Coronary artery (tissue), 2 donors: ENCODE measurements around the gene BICDL1.

Experiments
- DNase-seq: peaks from one replicate; pipeline ENCODE4 v3.0.0-alpha.2; 2017; ENCODE audit warnings: low spot score
- H3K27ac ChIP-seq, 2 donors: fragments of 200-600 bp; sonication (generic); one replicate each; pipeline ENCODE4 v1.5.1; 2016 to 2019
- H3K4me3 ChIP-seq: fragments of 200-600 bp; sonication (generic); 2 replicates; pipeline ENCODE4 v1.5.1; 2016; ENCODE audit warnings: mild to moderate bottlenecking, moderate library complexity
- TF ChIP-seq, protein P1 (sequence below): fragments of 200-600 bp; sonication (generic); IDR thresholded peaks from one replicate; pipeline ENCODE4 v1.5.1; 2019; ENCODE audit warnings: antibody characterized with exemption

The BICDL1 gene

DNA sequence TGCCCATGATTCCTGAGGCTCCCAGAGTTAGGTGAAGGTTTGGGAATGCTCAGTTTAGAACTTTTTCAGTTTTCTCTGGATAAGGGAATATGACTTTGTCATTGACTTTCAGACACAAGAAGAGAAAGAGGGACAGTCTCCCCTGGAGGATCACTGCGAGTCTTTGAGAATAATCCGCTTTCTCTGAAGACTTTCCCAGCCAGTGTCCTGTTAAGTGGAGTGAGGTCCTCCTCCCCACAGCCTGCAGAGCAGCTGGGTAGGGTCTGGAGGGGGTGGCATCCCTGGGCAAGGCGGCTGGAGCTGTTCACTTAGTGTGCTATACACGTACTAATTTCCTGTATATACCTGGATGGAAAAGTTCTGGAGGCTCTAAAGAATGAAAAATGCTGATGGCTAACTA lies 136.0 kb downstream of the BICDL1 start:
- Histone ChIP-seq H3K27ac (no peak overlapping the region), H3K4me3 (no peak overlapping the region)
- TF ChIP-seq, protein P1, sequence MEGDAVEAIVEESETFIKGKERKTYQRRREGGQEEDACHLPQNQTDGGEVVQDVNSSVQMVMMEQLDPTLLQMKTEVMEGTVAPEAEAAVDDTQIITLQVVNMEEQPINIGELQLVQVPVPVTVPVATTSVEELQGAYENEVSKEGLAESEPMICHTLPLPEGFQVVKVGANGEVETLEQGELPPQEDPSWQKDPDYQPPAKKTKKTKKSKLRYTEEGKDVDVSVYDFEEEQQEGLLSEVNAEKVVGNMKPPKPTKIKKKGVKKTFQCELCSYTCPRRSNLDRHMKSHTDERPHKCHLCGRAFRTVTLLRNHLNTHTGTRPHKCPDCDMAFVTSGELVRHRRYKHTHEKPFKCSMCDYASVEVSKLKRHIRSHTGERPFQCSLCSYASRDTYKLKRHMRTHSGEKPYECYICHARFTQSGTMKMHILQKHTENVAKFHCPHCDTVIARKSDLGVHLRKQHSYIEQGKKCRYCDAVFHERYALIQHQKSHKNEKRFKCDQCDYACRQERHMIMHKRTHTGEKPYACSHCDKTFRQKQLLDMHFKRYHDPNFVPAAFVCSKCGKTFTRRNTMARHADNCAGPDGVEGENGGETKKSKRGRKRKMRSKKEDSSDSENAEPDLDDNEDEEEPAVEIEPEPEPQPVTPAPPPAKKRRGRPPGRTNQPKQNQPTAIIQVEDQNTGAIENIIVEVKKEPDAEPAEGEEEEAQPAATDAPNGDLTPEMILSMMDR = no peak
- DNase-seq = no peak

DNA sequence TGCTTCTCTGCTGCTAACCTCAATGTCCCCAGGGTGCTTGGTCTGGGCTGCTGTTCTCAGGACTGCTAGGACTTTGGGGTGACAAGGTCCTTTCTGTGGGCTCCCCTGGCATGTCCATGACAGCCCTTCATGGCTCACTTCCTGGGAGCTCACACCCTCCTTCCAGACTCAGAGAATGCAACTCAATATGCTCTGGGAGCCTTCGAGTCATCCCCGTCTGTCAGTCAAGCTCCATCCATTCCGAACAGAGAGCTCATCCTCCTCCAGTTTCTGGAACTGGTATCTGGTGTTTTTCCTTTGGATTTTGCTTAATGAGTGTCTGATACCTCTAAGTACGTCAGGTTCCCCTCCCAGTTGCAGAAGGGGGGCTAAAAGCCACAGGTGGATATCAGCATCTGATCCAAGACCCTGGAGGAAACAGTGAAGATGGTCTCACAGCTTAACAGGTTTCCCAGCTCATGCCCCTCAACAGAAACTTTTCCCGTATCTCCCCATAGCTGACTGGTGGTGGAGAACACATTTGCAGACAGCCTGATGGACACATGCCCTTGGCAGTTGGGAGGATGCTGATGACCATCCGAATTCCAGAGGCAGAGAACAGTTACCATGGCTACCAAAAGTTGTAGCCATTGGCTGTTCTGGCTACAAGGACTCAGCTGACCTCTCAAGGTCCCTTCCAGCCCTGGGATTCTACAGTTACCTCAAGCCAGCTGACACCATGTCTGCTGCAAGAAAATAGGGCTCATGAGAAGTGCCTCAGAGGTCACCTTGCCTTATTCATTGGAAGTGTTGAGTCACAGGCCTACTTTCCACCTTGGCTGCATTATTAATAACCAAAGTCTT lies 137.0 kb downstream of the BICDL1 start:
- Histone ChIP-seq H3K27ac (peak overlapping the region in 1 of 2 donors; percentile 63), H3K4me3 (no peak overlapping the region)
- TF ChIP-seq, protein P1 = no peak
- DNase-seq = no peak

DNA sequence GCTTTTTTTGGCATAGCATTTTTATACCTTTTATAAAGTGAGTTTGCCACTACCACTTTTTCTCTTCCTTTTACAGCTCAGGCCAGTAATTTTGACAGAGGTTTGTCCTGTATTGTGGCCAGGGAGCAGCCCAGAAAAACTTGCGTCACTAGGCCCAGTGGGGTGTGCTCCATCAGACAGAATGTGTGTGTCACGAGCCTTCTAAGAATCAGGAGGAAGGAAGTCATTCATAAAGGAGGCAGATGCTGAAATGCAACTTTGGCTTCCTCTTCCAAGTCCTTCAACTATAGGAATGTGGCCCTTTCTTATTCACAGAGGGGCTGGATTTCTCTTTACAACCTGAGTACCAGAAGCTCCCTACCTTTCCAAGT lies 137.6 kb downstream of the BICDL1 start:
- no peak for DNase-seq
- H3K4me3 ChIP-seq = no peak overlapping the region
- H3K27ac ChIP-seq = peak overlapping the region in 1 of 2 donors; percentile 63
- TF ChIP-seq, protein P1 = no peak

DNA sequence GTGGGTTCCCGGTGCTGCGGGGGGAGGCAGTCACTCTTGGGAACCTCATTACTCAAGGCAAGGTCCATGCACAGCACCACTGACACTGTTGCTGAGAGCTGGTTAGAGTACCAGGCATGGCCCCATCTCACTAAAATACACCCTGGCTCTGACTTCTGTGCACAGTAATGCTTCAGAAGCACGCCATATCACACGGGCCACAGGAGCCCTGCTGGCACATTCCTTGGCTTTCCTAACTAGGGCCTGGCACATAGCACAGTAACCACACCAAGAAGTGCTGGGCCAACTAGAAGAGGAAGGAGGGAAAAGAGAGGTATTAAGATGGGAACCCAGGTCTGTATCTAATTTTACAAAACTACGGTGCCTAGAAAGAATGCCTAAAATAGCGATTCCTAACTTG lies 141.0 kb downstream of the BICDL1 start:
- TF ChIP-seq, protein P1 = no peak
- Histone ChIP-seq H3K4me3 (no peak overlapping the region), H3K27ac (no peak overlapping the region)
- DNase-seq = no peak

DNA sequence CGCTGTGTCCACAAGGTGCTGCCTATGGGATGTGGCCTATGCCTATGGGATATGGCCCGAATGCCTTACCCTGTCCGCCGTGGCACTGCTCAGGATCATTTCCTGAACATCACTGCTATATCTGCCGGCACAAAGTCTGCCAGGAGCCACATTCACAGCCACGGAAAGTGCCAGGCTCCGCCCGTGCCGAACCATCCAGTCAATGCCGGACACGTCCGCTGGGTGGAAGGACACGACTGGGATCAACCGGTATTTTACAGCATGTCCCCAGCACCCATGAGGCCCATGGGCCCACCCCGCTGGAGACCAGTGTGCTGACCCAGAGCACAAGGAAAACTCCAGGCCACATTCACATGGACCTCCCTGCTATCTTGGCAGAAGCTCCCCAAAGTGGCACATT lies 142.1 kb downstream of the BICDL1 start:
- no peak overlapping the region for H3K4me3 ChIP-seq
- TF ChIP-seq, protein P1 = no peak
- H3K27ac ChIP-seq = no peak overlapping the region
- no peak for DNase-seq

DNA sequence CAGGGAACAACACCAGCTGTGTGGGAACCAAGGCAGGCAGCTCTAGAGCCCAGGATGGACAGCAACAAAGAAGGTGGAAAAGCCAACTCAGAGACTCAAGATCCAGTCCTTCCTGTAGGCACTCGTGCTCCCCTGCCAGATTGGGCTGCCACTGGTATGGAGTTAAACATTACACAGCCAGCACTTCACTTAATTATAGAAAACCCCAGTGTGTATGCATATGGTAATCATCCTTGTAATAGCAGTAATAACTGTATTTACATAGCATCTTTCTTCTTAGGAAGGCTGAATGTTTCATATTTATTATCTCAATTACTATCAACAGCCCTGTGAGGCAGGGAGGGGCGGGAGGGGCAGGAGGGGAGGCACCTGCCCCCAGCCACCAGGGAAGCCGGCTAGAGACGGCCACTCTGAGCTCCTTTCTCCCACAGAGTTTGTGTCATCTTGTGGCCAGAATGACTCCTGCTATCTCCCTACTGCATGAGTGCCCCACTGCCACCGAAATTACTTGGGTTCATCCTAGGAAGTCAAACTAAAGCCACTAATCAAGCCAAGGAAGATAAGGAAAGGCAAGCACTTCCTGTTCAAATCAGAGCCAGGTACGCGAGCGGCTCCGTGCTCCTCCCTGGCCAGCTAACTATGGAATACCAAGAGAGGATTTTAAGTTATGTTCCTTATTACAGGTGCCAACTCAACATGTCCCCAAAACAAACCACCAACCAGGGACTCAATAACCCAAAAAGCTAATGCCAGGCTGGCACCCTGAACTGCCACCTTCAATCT lies 143.2 kb downstream of the BICDL1 start:
- DNase-seq = no peak
- TF ChIP-seq, protein P1 = no peak
- H3K27ac ChIP-seq = no peak overlapping the region
- H3K4me3 ChIP-seq = no peak overlapping the region
